Body of pancreas (tissue), 4 donors: Measurements from ENCODE around the gene NSMCE1.

Experiments used
- POLR2A ChIP-seq, 3 donors: fragments of 450-650 bp; IDR thresholded peaks; one replicate each; pipeline ENCODE4 v1.6.1; 2016; ENCODE audit warnings: antibody characterized with exemption in 3 of 3, mild to moderate bottlenecking in 2 of 3
- TF ChIP-seq, protein P1 (sequence below), 7 experiments: fragments of 450-650 bp in 4 of 7; fragments of 200-600 bp in 3 of 7; sonication (generic) in 3 of 7; IDR thresholded peaks; one replicate each; pipeline ENCODE4 v1.5.1; 2016 to 2019; ENCODE audit warnings: antibody characterized with exemption in 7 of 7

- TF ChIP-seq, protein P1, sequence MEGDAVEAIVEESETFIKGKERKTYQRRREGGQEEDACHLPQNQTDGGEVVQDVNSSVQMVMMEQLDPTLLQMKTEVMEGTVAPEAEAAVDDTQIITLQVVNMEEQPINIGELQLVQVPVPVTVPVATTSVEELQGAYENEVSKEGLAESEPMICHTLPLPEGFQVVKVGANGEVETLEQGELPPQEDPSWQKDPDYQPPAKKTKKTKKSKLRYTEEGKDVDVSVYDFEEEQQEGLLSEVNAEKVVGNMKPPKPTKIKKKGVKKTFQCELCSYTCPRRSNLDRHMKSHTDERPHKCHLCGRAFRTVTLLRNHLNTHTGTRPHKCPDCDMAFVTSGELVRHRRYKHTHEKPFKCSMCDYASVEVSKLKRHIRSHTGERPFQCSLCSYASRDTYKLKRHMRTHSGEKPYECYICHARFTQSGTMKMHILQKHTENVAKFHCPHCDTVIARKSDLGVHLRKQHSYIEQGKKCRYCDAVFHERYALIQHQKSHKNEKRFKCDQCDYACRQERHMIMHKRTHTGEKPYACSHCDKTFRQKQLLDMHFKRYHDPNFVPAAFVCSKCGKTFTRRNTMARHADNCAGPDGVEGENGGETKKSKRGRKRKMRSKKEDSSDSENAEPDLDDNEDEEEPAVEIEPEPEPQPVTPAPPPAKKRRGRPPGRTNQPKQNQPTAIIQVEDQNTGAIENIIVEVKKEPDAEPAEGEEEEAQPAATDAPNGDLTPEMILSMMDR (IDR thresholded peaks at IDR 0.05), result no peak
- no peak for TF ChIP-seq POLR2A (IDR thresholded peaks at IDR 0.05)
These were observed 42.1 kb downstream of the NSMCE1 start for GRCh38 chr16:27226476-27226875.
